Heart left ventricle (tissue), 13 donors: ENCODE measurements around the gene WWTR1.

Source experiments
- CTCF ChIP-seq, 12 donors: fragments of 200-600 bp; sonication (generic) in 4 of 12; IDR thresholded peaks; one replicate each; pipeline versions ENCODE4 v1.5.0 to v1.8.0; 2018 to 2022; ENCODE audit warnings: antibody characterized with exemption in 12 of 12, mild to moderate bottlenecking in 5 of 12
- POLR2A ChIP-seq, 2 donors: fragments of 450-650 bp; IDR thresholded peaks; one replicate each; pipeline ENCODE4 v1.6.1; 2017; ENCODE audit warnings: antibody characterized with exemption in 2 of 2, mild to moderate bottlenecking in 2 of 2, moderate library complexity in 2 of 2
- donor health status: ischemic (EF 13 %, LVEDD 7.1; RV severe dilation, severe dysfunction).
- donor health status: DM: no; HTN: yes; CAD: no.
- donor health status: DM: no; HTN: no; CAD: no.
- donor health status: ischemic (EF 25% LVEDD 6.9; RV normal size, moderate dysfunction).
- donor health status: ischemic (EF 25% LVEDD 5.7; RV mildly dilated, moderate dysfunction).
- donor health status: ischemic (EF 35%, LVEDD 5.7; RV mildly dilated, moderate dysfunction).
- donor health status: nonischemic (EF 11% LVEDD 7.7; RV severe dilation, severe dysfunction).
- donor health status: DM: yes; HTN: yes; CAD: no.
- donor health status: PGD.
- donor health status: ischemic (EF 29% LVEDD 5.4; RV normal size, mild dysfunction).
- donor health status: nonischemic (EF 23%, LVEDD 6.1; RV moderate dilation, normal function).

- TF ChIP-seq CTCF (IDR thresholded peaks at IDR 0.05), result no peak
- no peak for TF ChIP-seq POLR2A (IDR thresholded peaks at IDR 0.05)
These were observed 25.6 kb downstream of the WWTR1 start for GRCh38 chr3:149632225-149632624.
